SK-MEL-5 (cell line): Measurements from ENCODE around the gene DEK. TPM values are rescaled to one million over a fixed set of nuclear protein-coding genes. Genes with fewer than 3 reads are reported as not detected.
"Not testable (repeated sequence)": the region's sequence is repeated elsewhere in the genome, so short reads cannot be mapped to it uniquely, and the experiment has no call there.

Experiments used
- DNase-seq: peaks from one replicate; pipeline ENCODE4 v3.0.0-alpha.2; 2016; ENCODE audit warnings: low read depth, low spot score
- in situ Hi-C: cut with HindIII; loops from 2 replicates; pipeline ENCODE4 v1.10.0; 2016; ENCODE audit warnings: low sequenced_read_pairs, high pct_unique_total_duplicates, low pct_unique_long_range_greater_than_20kb
- polyA plus RNA-seq, 2 experiments: library from polyadenylated mRNA; depleted of rRNA; stranded (reverse); fragments of >200 nt; gene quantifications; 2 replicates each; pipeline ENCODE4 v1.2.3, GENCODE V29; 2015
- total RNA-seq: library from RNA; depleted of rRNA; stranded (reverse); fragments of >200 nt; shearing (Covaris generic); gene quantifications from 2 replicates; pipeline ENCODE4 v1.2.3, GENCODE V29; 2014; rRNA removed

The DEK gene
- 141 and 143 TPM in 2 replicates for total RNA-seq
- polyA plus RNA-seq (2015; cell fraction: cytosol; rRNA removed) = 99.1 and 131 TPM in 2 replicates
- polyA plus RNA-seq (2015; cell fraction: nucleus; rRNA removed) = 97.4 and 110 TPM in 2 replicates

- in situ Hi-C loops = no loop called here
- peak; percentile 88 for DNase-seq
Observed at GRCh38 chr6:18264219-18264922, at the start of gene DEK. DEK (minus strand) TSS chr6:18264530; CDS start chr6:18263987, 543 bp downstream.

- no peak for DNase-seq
- in situ Hi-C loops = no loop called here
Observed at GRCh38 chr6:18312368-18312767, 48.0 kb upstream of the DEK start.

GRCh38 chr6:18310010-18310409 lies 45.7 kb upstream of the DEK start:
- DNase-seq, in situ Hi-C loops: not testable (repeated sequence)

- no peak for DNase-seq
- in situ Hi-C loops = no loop called here
Observed at GRCh38 chr6:18309046-18309445, 44.7 kb upstream of the DEK start.

- in situ Hi-C loops = no loop called here
- no peak for DNase-seq
Observed at GRCh38 chr6:18308070-18308735, 43.9 kb upstream of the DEK start.

- in situ Hi-C loops = no loop called here
- no peak for DNase-seq
Observed at GRCh38 chr6:18306977-18307376, 42.6 kb upstream of the DEK start.

GRCh38 chr6:18302561-18303439 lies 38.5 kb upstream of the DEK start:
- in situ Hi-C loops = no loop called here
- peak; percentile 57 for DNase-seq

- peak; percentile 52 for DNase-seq
- in situ Hi-C loops = no loop called here
Observed at GRCh38 chr6:18293076-18293904, 29.0 kb upstream of the DEK start.

- DNase-seq = no peak
- in situ Hi-C loops = no loop called here
Observed at GRCh38 chr6:18289283-18289682, 25.0 kb upstream of the DEK start.

GRCh38 chr6:18284261-18284660 lies 19.9 kb upstream of the DEK start:
- DNase-seq = no peak
- in situ Hi-C loops = no loop called here

GRCh38 chr6:18281564-18281963 lies 17.2 kb upstream of the DEK start:
- DNase-seq = no peak
- in situ Hi-C loops = no loop called here

- DNase-seq = no peak
- in situ Hi-C loops = no loop called here
Observed at GRCh38 chr6:18280084-18280483, 15.8 kb upstream of the DEK start.

GRCh38 chr6:18279422-18279821 lies 15.1 kb upstream of the DEK start:
- DNase-seq = peak; percentile 44
- in situ Hi-C loops = no loop called here

- DNase-seq = no peak
- in situ Hi-C loops = no loop called here
Observed at GRCh38 chr6:18277237-18278006, 13.1 kb upstream of the DEK start.

- in situ Hi-C loops = no loop called here
- no peak for DNase-seq
Observed at GRCh38 chr6:18276610-18277236, 12.4 kb upstream of the DEK start.

- in situ Hi-C loops = no loop called here
- no peak for DNase-seq
Observed at GRCh38 chr6:18270216-18270615, 5.9 kb upstream of the DEK start.
